H9 (cell line): ENCODE measurements around the gene TMEM79. TPM values are rescaled to one million over a fixed set of nuclear protein-coding genes. Genes with fewer than 3 reads are reported as not detected.

Experiments used
- DNase-seq: peaks from one replicate; pipeline ENCODE4 v3.0.0-alpha.2; 2017
- H2AFZ ChIP-seq: one replicate; pipeline ENCODE4 v1.6.1; 2013; ENCODE audit warnings: mild to moderate bottlenecking, low read length, control low read depth, moderate library complexity
- H2AK5ac ChIP-seq: 2 replicates; pipeline ENCODE4 v1.6.1; 2013; ENCODE audit warnings: low read length, control low read depth, mixed read lengths; ENCODE audit not compliant: insufficient read length
- H2BK120ac ChIP-seq: one replicate; pipeline ENCODE4 v1.6.1; 2013; ENCODE audit warnings: low read depth, mild to moderate bottlenecking, low read length, control low read depth, inconsistent platforms; ENCODE audit not compliant: poor library complexity, severe bottlenecking
- H2BK12ac ChIP-seq: 2 replicates; pipeline ENCODE4 v1.6.1; 2013; ENCODE audit warnings: low read length, control low read depth, mixed read lengths, low read depth; ENCODE audit not compliant: insufficient read length
- H2BK15ac ChIP-seq: 2 replicates; pipeline ENCODE4 v1.6.1; 2013; ENCODE audit warnings: low read depth, low read length, control low read depth
- H2BK20ac ChIP-seq: one replicate; pipeline ENCODE4 v1.6.1; 2013; ENCODE audit warnings: low read depth, mild to moderate bottlenecking, low read length, control low read depth, inconsistent platforms; ENCODE audit not compliant: poor library complexity, severe bottlenecking
- H2BK5ac ChIP-seq: 2 replicates; pipeline ENCODE4 v1.6.1; 2013; ENCODE audit warnings: low read length, control low read depth, mixed read lengths; ENCODE audit not compliant: insufficient read length
- H3K14ac ChIP-seq: 2 replicates; pipeline ENCODE4 v1.6.1; 2013; ENCODE audit warnings: low read length, control low read depth; ENCODE audit not compliant: insufficient read depth
- H3K18ac ChIP-seq: 2 replicates; pipeline ENCODE4 v1.6.1; 2013; ENCODE audit warnings: low read depth, mild to moderate bottlenecking, mixed read lengths, low read length, control low read depth; ENCODE audit not compliant: insufficient read length
- H3K23ac ChIP-seq: 2 replicates; pipeline ENCODE4 v1.6.1; 2013; ENCODE audit warnings: low read length, control low read depth, mixed read lengths, low read depth; ENCODE audit not compliant: insufficient read length
- H3K23me2 ChIP-seq: 2 replicates; pipeline ENCODE4 v1.6.1; 2013; ENCODE audit warnings: low read depth, mild to moderate bottlenecking, mixed read lengths, low read length, control low read depth; ENCODE audit not compliant: insufficient read length, poor library complexity, severe bottlenecking
- H3K27ac ChIP-seq: 2 replicates; pipeline ENCODE4 v1.5.1; 2013; ENCODE audit warnings: low read length, control low read depth, mixed read lengths, low read depth; ENCODE audit not compliant: insufficient read length
- H3K27me3 ChIP-seq: 2 replicates; pipeline ENCODE4 v1.6.1; 2013; ENCODE audit warnings: low read length, control low read depth, inconsistent platforms; ENCODE audit not compliant: insufficient read depth
- H3K4ac ChIP-seq: 2 replicates; pipeline ENCODE4 v1.6.1; 2013; ENCODE audit warnings: low read depth, mild to moderate bottlenecking, control low read depth, inconsistent platforms, low read length, moderate library complexity
- H3K4me1 ChIP-seq: 2 replicates; pipeline ENCODE4 v1.6.1; 2013; ENCODE audit warnings: low read length, control low read depth, inconsistent platforms; ENCODE audit not compliant: insufficient read depth
- H3K4me2 ChIP-seq: 2 replicates; pipeline ENCODE4 v1.6.1; 2013; ENCODE audit warnings: low read length, control low read depth, mixed read lengths; ENCODE audit not compliant: insufficient read length, insufficient read depth
- H3K56ac ChIP-seq: 2 replicates; pipeline ENCODE4 v1.6.1; 2013; ENCODE audit warnings: low read depth, mild to moderate bottlenecking, mixed read lengths, low read length, control low read depth; ENCODE audit not compliant: insufficient read length
- H3K79me1 ChIP-seq: 2 replicates; pipeline ENCODE4 v1.6.1; 2013; ENCODE audit warnings: low read depth, mild to moderate bottlenecking, moderate library complexity, low read length, control low read depth, inconsistent platforms; ENCODE audit not compliant: insufficient read depth, poor library complexity, severe bottlenecking
- H3K79me2 ChIP-seq: 2 replicates; pipeline ENCODE4 v1.6.1; 2013; ENCODE audit warnings: low read length, control low read depth, inconsistent platforms; ENCODE audit not compliant: insufficient read depth
- H3K9ac ChIP-seq: 2 replicates; pipeline ENCODE4 v1.6.1; 2013; ENCODE audit warnings: low read length, control low read depth, mixed read lengths; ENCODE audit not compliant: insufficient read length; ENCODE audit errors: extremely low read depth
- H3K9me3 ChIP-seq: one replicate; pipeline ENCODE4 v1.6.1; 2013; ENCODE audit warnings: low read depth, low read length, inconsistent platforms; ENCODE audit not compliant: control insufficient read depth
- H3T11ph ChIP-seq: one replicate; pipeline ENCODE4 v1.6.1; 2013; ENCODE audit warnings: mild to moderate bottlenecking, low read length, control low read depth, inconsistent platforms
- H4K20me1 ChIP-seq: one replicate; pipeline ENCODE4 v1.6.1; 2013; ENCODE audit not compliant: control insufficient read depth, insufficient read length, insufficient read depth
- H4K5ac ChIP-seq: 2 replicates; pipeline ENCODE4 v1.6.1; 2013; ENCODE audit warnings: low read depth, mild to moderate bottlenecking, mixed read lengths, low read length, control low read depth; ENCODE audit not compliant: insufficient read length
- H4K8ac ChIP-seq: replicated peaks from 2 replicates; pipeline ENCODE4 v1.6.1; 2013; ENCODE audit warnings: low read length, control low read depth, mixed read lengths, low read depth; ENCODE audit not compliant: insufficient read length
- H4K91ac ChIP-seq: 2 replicates; pipeline ENCODE4 v1.6.1; 2013; ENCODE audit warnings: low read depth, mild to moderate bottlenecking, moderate library complexity, mixed read lengths, low read length, control low read depth; ENCODE audit not compliant: insufficient read length
- H3K27ac Mint-ChIP-seq, 3 experiments: 2 replicates in 2 of 3; 3 replicates in 1 of 3; pipeline ENCODE4 v1.8.0; 2020 to 2021; ENCODE audit warnings: mixed read lengths in 3 of 3, mild to moderate bottlenecking in 1 of 3, moderate library complexity in 1 of 3
- H3K27me3 Mint-ChIP-seq: 2 replicates; pipeline ENCODE4 v1.8.0; 2021; ENCODE audit warnings: low read depth, mild to moderate bottlenecking, moderate library complexity, mixed read lengths
- H3K36me3 Mint-ChIP-seq, 3 experiments: 2 replicates in 2 of 3; 3 replicates in 1 of 3; pipeline ENCODE4 v1.8.0; 2020 to 2021; ENCODE audit warnings: low read depth in 3 of 3, mixed read lengths in 3 of 3; ENCODE audit not compliant: insufficient read depth in 1 of 3
- H3K4me1 Mint-ChIP-seq, 2 experiments: 2 replicates each; pipeline ENCODE4 v1.8.0; 2020; ENCODE audit warnings: mixed read lengths in 2 of 2
- H3K4me3 Mint-ChIP-seq, 2 experiments: 2 replicates in 1 of 2; 3 replicates in 1 of 2; pipeline ENCODE4 v1.8.0; 2020 to 2021; ENCODE audit warnings: mild to moderate bottlenecking in 2 of 2, mixed read lengths in 2 of 2, moderate library complexity in 1 of 2
- H3K9me3 Mint-ChIP-seq, 2 experiments: 2 replicates in 1 of 2; 3 replicates in 1 of 2; pipeline ENCODE4 v1.8.0; 2020; ENCODE audit warnings: mild to moderate bottlenecking in 2 of 2, mixed read lengths in 2 of 2, moderate library complexity in 1 of 2
- WGBS: extraction: QIAGEN DNeasy Blood & Tissue Kit; methylation state at CpG from one replicate; pipeline ENCODE4 v1.1.7; 2013; ENCODE audit warnings: missing lambda C conversion rate, low lambda C conversion rate, mixed read lengths; ENCODE audit not compliant: insufficient read length; ENCODE audit errors: extremely low coverage; 5-methylcytosine and 5-hydroxymethylcytosine counted together
- total RNA-seq: library from RNA; stranded (reverse); gene quantifications from 2 replicates; pipeline ENCODE4 v1.2.1, GENCODE V29; 2021
- TF ChIP-seq, protein P1 (sequence below): fragments of 200-600 bp; sonication (generic); conservative IDR thresholded peaks from 3 replicates; pipeline ENCODE4 v1.8.0; 2021; ENCODE audit warnings: antibody characterized with exemption, mild to moderate bottlenecking

Gene TMEM79
- total RNA-seq, 1 experiment from 2014 or later: 2.6 TPM

DNA sequence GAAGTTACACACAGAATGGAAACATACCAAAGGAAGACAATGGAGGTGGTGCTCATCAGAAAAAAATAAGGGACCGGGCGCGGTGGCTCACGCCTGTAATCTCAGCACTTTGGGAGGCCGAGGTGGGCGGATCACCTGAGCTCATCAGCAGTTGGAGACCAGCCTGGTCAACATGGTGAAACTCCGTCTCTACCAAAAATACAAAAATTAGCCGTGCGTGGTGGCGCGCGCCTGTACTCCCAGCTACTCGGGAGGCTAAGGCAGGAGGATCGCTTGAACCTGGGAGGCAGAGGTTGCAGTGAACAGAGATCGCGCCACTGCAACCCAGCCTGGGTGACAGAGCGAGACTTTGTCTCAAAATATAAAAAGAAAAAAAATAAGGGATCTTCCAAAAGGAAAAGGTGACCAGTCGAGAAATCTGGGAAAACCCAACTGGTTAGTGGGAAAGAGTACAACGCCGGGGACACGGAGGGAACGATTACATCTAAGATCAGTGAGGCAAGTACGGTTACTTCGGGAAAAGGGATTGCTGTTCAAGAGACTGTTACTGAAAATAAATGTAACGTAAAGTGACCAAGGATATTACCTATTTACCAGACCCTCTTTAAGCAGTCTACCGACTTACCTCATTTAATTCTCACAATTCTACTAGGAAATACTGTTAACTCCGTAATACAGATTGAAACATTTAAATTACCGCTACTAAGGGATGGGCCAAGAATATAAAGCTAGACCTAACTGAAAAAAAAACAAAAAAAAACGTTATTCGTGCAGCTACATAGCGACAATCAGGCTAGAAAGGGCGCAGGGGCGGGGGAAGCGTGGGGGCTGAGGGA lies 53.1 kb downstream of the TMEM79 start:
- Histone ChIP-seq H3K14ac (no peak overlapping the region), H3K18ac (no peak overlapping the region), H3K56ac (no peak overlapping the region), H3K9ac (peak overlapping the region; percentile 72), H2AK5ac (no peak overlapping the region), H3K79me2 (peaks cover 24% of the 10 kb centered on the region), H3K4ac (no peak overlapping the region), H3K4me1 (0 out of 2 replicates have a peak, but pooled peaks cover 2% of the 10 kb centered on the region), H3K27me3 (no peaks in the 10 kb centered on the region), H2BK15ac (no peak overlapping the region), H4K91ac (no peak overlapping the region), H3T11ph (no peak overlapping the region), H2BK5ac (no peak overlapping the region), H3K23me2 (peaks cover 7% of the 10 kb centered on the region), H2BK120ac (no peak overlapping the region), H3K9me3 (no peaks in the 10 kb centered on the region), H3K79me1 (no peaks in the 10 kb centered on the region), H2AFZ (no peak overlapping the region), H4K20me1 (no peaks in the 10 kb centered on the region), H3K23ac (no peak overlapping the region), H3K4me2 (peak overlapping the region; percentile 86), H3K27ac (no peak overlapping the region), H2BK20ac (no peak overlapping the region), H2BK12ac (no peak overlapping the region), H4K8ac (no peak overlapping the region), H4K5ac (no peak overlapping the region)
- Mint-ChIP-seq H3K4me3 (peak overlapping the region; percentile 97 to 98), H3K27me3 (no peaks in the 10 kb centered on the region; the same call in 1 of the 2 replicates), H3K36me3 (peaks cover 34 to 56% (median 50%) of the 10 kb centered on the region in 3 experiments), H3K4me1 (peaks cover 14 to 20% of the 10 kb centered on the region in 2 experiments), H3K27ac (peak overlapping the region; percentile 91 to 97 (median 96)), H3K9me3 (no peaks in the 10 kb centered on the region; a peak in 2 of 5 replicates)
- TF ChIP-seq, protein P1, sequence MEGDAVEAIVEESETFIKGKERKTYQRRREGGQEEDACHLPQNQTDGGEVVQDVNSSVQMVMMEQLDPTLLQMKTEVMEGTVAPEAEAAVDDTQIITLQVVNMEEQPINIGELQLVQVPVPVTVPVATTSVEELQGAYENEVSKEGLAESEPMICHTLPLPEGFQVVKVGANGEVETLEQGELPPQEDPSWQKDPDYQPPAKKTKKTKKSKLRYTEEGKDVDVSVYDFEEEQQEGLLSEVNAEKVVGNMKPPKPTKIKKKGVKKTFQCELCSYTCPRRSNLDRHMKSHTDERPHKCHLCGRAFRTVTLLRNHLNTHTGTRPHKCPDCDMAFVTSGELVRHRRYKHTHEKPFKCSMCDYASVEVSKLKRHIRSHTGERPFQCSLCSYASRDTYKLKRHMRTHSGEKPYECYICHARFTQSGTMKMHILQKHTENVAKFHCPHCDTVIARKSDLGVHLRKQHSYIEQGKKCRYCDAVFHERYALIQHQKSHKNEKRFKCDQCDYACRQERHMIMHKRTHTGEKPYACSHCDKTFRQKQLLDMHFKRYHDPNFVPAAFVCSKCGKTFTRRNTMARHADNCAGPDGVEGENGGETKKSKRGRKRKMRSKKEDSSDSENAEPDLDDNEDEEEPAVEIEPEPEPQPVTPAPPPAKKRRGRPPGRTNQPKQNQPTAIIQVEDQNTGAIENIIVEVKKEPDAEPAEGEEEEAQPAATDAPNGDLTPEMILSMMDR: no peak
- no peak for DNase-seq
- WGBS: no CpG with 5 or more reads among the region's 34 CpGs
